Measurements from ENCODE around the gene NKAIN4.

Gene NKAIN4

DNA sequence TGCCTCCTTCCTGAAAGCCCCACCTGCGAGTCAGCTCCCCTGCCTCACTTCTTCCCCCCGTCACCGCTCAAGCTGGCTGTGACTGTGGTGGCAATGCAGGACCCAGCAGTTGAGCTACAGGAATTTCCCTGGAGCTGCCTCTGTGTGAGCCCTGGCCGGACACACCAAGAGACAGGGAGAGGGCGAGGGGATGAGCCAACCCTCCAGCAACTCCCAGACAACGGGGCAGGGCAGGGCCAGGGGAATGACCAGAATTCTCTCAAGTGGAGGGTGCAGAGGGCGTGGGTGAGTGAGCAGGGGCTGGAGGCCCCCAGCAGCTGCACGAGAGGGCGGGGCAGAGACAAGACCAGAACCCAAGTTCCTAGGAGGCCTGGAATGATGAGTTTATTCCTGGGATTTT lies 13.4 kb upstream of the NKAIN4 start:
- DNase-seq (ENCODE audit: extremely low read depth, low read depth), result no peak
- TF ChIP-seq, protein P1, sequence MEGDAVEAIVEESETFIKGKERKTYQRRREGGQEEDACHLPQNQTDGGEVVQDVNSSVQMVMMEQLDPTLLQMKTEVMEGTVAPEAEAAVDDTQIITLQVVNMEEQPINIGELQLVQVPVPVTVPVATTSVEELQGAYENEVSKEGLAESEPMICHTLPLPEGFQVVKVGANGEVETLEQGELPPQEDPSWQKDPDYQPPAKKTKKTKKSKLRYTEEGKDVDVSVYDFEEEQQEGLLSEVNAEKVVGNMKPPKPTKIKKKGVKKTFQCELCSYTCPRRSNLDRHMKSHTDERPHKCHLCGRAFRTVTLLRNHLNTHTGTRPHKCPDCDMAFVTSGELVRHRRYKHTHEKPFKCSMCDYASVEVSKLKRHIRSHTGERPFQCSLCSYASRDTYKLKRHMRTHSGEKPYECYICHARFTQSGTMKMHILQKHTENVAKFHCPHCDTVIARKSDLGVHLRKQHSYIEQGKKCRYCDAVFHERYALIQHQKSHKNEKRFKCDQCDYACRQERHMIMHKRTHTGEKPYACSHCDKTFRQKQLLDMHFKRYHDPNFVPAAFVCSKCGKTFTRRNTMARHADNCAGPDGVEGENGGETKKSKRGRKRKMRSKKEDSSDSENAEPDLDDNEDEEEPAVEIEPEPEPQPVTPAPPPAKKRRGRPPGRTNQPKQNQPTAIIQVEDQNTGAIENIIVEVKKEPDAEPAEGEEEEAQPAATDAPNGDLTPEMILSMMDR (IDR thresholded peaks at IDR 0.05; ENCODE audit: low read depth, low read length), result no peak

DNA sequence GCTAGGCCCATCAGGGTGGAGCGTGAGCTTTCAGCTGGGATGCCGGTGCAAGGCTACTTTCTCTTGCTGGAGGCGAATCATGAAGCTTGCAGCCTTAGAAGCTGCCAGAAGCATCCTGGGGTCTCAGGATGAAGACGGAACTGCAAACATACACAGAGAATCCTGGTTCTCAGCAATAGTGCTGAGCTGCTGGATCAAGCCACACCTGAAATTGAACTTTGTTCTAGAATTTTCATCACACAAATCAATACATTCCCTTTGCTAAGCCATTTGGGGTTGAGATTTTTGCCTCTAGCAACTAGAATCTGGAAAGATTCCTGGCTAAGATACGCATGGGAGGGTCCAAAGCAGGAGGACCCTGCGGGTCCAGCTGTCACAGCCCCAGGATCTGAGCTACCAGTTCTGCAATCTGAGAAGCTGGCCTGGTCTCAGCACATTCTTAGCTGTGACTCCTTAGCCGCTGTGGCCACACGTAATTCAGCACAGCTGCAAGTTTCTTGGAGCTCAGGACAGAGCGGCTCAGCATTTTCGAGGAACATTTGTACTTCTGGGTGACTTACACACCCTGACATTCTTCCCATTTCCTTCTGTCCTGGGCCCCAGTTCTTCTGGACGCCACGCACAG lies 11.7 kb upstream of the NKAIN4 start:
- TF ChIP-seq, protein P1 (IDR thresholded peaks at IDR 0.05; ENCODE audit: low read depth, low read length), result no peak
- DNase-seq (ENCODE audit: extremely low read depth, low read depth), result peak; percentile 39

DNA sequence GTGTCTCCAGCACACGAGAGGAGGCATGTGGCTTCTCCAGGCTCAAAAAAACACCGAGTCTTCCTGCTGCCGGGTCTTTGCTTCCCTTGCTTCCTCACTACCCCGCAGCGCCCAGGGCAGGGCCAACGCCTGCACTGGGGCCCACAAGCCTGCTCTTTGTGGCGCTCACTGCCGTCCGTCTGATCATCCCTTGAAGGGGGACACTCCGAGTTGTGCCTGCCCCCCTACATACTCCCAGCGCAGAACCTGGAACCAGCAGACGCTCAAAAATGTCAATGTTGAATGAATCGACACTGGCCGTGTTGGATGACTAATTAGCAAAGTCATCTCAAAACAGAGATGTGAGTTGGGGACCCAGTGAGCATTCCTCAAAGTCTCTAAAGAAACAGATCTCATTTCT lies 10.3 kb upstream of the NKAIN4 start:
- TF ChIP-seq, protein P1 (IDR thresholded peaks at IDR 0.05; ENCODE audit: low read depth, low read length), result no peak

DNA sequence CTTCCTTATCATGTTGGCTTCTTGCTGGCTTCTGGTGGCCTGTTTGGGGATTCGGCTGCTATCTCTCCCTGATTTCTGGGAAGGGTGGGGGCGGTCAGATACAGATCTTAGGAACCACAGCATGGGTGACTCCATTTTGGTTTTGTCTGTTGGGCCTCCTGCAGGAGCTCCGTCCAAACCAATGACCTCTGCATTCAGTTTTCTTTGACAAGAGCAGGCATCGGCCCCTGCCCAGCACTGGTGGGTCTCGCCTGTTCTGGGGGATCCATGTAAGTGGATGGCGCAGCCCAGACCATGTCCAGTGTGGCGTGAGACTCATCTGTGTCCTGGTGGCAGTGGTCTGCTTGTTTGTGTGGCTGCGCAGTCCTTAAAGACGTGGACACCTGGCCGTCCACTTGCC lies 9.7 kb upstream of the NKAIN4 start:
- TF ChIP-seq, protein P1 (IDR thresholded peaks at IDR 0.05; ENCODE audit: low read depth, low read length), result no peak
- no peak for DNase-seq (ENCODE audit: extremely low read depth, low read depth)

More for the DNA sequence above, 10.3 kb upstream of the NKAIN4 start:
- no peak for DNase-seq (ENCODE audit: extremely low read depth, low read depth)

DNA sequence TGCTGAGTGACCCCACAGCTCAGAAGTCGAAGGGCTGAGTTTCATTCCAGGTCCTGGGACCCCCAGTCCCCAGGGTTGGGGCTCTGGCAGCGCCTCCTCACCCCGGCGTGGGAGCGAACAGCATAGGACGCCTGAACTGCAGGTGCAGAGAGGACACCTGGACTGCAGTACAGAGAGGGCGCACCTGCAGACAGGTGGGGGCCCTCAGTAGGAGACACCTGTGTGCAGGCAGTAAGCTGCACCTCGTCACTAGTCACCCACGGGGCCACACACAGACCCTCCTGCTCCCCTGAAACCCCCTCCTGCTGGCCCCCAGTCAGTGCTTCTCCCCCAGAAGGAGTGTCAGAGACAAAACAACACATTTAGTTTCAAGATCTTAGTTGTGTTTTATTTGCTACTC lies 8.6 kb upstream of the NKAIN4 start:
- no peak for DNase-seq (ENCODE audit: extremely low read depth, low read depth)
- TF ChIP-seq, protein P1 (IDR thresholded peaks at IDR 0.05; ENCODE audit: low read depth, low read length), result no peak

DNA sequence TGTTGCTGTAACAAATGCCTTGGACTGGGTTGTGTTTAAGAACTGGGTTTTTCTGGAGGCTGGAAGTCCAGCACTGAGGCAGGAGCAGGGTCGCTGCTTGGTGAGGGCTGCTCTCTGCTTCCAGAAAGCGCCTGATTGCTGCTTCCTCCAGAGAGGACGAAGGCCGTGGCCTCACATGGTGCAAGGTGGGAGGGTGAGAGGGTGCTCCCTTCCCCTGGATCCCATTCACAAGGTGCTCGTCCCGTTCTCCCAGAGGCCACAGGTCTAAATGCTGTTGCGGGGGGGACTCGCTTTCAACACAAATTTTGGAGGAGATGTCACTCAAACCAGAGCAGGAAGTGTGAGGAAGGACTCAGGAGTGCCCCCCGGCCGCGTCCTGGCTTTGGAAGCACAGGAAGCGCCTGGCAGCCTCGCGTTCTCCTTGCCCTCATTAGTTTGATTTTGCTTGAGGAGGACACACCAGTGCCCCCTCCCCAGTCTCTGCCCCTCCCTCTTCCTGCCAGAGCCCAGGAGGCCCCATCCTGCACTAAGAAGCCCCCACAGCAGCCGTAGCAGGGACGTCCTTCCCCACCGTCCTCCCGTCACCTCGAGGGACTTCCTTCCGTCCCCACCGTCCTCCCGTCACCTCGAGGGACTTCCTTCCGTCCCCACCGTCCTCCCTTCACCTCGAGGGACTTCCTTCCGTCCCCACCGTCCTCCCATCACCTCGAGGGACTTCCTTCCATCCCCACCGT lies 7.7 kb upstream of the NKAIN4 start:
- DNase-seq (ENCODE audit: extremely low read depth, low read depth), result no peak
- TF ChIP-seq, protein P1 (IDR thresholded peaks at IDR 0.05; ENCODE audit: low read depth, low read length), result no peak

DNA sequence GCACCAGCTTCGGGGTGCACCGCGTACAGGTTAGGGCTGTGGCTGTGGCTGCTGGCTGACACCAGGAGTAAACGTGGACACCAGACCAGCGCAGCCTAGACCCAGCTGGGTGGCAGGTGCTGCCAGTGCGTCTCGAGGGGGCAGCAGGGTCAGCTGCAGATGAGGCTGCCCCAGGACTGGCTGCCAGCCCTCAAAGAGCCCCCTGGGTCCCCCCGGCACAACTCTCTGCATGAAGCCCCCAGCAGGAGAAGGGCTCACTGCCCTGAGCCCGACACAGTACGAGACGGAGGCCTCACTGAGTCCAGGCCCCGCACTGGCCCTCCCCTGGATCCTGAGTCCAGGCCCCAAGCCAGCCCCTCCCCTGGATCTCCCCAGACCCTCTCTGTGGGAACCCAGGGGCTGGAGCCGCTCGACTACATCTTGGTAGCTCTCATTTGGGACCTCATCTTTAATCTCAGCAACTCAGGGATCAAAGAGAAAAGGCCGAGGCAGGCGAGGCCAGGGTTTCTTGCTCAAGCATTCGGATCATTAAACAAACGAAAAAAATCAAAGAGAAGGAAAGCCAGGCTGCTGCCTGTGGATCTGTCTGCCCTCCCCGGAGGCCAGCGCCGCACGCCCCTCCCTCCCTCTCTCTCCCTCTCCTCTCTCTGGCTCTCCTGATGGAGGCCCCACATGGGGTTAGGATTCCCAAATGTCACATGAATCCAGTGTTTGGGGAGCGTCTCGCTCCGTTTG lies 7.0 kb upstream of the NKAIN4 start:
- DNase-seq (ENCODE audit: extremely low read depth, low read depth), result no peak
- TF ChIP-seq, protein P1 (IDR thresholded peaks at IDR 0.05; ENCODE audit: low read depth, low read length), result no peak
